ENCODE data around the gene RASD1.
A peak's percentile ranks its signal among the peaks of the same experiment; 100 is the strongest.

DNA sequence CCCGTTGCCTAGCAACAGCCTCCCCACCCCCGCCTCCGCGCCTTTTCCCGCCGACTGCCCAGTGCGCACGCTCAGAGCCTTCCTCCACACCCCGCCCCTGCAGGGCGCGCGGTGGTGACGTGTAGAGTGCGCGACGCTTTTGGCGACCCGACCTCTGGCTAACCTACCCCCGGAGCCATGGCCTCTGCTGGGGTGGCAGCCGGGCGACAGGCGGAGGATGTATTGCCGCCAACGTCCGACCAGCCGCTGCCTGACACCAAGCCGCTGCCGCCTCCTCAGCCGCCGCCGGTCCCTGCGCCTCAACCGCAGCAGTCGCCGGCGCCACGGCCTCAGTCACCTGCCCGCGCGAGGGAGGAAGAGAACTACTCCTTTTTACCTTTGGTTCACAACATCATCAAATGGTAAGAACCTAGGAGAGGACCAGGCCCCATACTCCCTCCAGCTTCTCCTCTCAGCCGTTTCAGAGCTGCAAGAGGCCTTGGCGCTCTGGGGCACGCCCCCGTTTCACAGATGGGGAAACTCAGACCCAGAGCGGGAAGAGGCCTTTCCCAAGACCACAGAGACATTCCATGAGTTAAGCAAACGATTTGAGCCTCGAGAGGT, 19.2 kb downstream of the RASD1 start, which contains the start of gene MED9:
- TF ChIP-seq, protein P1, sequence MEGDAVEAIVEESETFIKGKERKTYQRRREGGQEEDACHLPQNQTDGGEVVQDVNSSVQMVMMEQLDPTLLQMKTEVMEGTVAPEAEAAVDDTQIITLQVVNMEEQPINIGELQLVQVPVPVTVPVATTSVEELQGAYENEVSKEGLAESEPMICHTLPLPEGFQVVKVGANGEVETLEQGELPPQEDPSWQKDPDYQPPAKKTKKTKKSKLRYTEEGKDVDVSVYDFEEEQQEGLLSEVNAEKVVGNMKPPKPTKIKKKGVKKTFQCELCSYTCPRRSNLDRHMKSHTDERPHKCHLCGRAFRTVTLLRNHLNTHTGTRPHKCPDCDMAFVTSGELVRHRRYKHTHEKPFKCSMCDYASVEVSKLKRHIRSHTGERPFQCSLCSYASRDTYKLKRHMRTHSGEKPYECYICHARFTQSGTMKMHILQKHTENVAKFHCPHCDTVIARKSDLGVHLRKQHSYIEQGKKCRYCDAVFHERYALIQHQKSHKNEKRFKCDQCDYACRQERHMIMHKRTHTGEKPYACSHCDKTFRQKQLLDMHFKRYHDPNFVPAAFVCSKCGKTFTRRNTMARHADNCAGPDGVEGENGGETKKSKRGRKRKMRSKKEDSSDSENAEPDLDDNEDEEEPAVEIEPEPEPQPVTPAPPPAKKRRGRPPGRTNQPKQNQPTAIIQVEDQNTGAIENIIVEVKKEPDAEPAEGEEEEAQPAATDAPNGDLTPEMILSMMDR (IDR thresholded peaks at IDR 0.05): no peak
- no peak for TF ChIP-seq JUND (IDR thresholded peaks at IDR 0.05)
- peak; percentile 66 for TF ChIP-seq POLR2AphosphoS5 (IDR thresholded peaks at IDR 0.05; ENCODE audit: low read depth, low read length)
- no peak for TF ChIP-seq EP300 (IDR thresholded peaks at IDR 0.05; ENCODE audit: borderline replicate concordance in 1 of 2, low read depth in 1 of 2, low read length in 1 of 2)
- no peak for TF ChIP-seq REST (IDR thresholded peaks at IDR 0.05; ENCODE audit: low read depth, low read length)
- TF ChIP-seq NRF1 (IDR thresholded peaks at IDR 0.05; ENCODE audit: low read depth, low read length): peak; percentile 80
- TF ChIP-seq RAD21 (IDR thresholded peaks at IDR 0.05; ENCODE audit: low read length): no peak
- peak; percentile 51; the same call in 1 of the 2 replicates for TF ChIP-seq TAF1 (IDR thresholded peaks at IDR 0.05; ENCODE audit: borderline replicate concordance, low read depth, low read length)
- TF ChIP-seq MEF2A (IDR thresholded peaks at IDR 0.05; ENCODE audit: borderline replicate concordance, low read depth): no peak
- no peak for TF ChIP-seq PBX3 (IDR thresholded peaks at IDR 0.05)
- TF ChIP-seq EZH2phosphoT487 (IDR thresholded peaks at IDR 0.05; ENCODE audit: borderline replicate concordance, low read depth): no peak
- TF ChIP-seq RXRA (IDR thresholded peaks at IDR 0.05; ENCODE audit: borderline replicate concordance, low read depth): peak; percentile 61; the same call in 1 of the 2 replicates
- TF ChIP-seq FOXJ3 (CRISPR knock-in tag; IDR thresholded peaks at IDR 0.05): no peak
- TF ChIP-seq SIN3A (IDR thresholded peaks at IDR 0.05; ENCODE audit: borderline replicate concordance, low read depth, low read length): no peak

Data from SK-N-SH (cell line).